Endodermal cell (in vitro differentiated cells): Measurements from ENCODE around the gene ANKS3. TPM values are rescaled to one million over a fixed set of nuclear protein-coding genes. Genes with fewer than 3 reads are reported as not detected.

Experiments used
- DNase-seq: peaks from one replicate; pipeline ENCODE4 v3.0.0-alpha.2; 2017
- H3K27ac ChIP-seq: 2 replicates; pipeline ENCODE4 v1.5.1; 2013; ENCODE audit warnings: mild to moderate bottlenecking, low read depth, low read length, moderate library complexity
- H3K27me3 ChIP-seq: 2 replicates; pipeline ENCODE4 v1.6.1; 2013; ENCODE audit warnings: mild to moderate bottlenecking, low read length, moderate library complexity; ENCODE audit not compliant: insufficient read depth, control insufficient read depth, poor library complexity, severe bottlenecking
- H3K36me3 ChIP-seq: 2 replicates; pipeline ENCODE4 v1.7.0; 2013; ENCODE audit warnings: mild to moderate bottlenecking, low read length, moderate library complexity; ENCODE audit not compliant: control insufficient read depth, insufficient read depth
- H3K4me1 ChIP-seq: one replicate; pipeline ENCODE4 v1.7.0; 2013; ENCODE audit warnings: low read length; ENCODE audit not compliant: control insufficient read depth, insufficient read depth
- H3K4me3 ChIP-seq: 2 replicates; pipeline ENCODE4 v1.5.1; 2013; ENCODE audit warnings: mild to moderate bottlenecking, low read length, moderate library complexity
- H3K9ac ChIP-seq: 2 replicates; pipeline ENCODE4 v1.6.1; 2013; ENCODE audit warnings: mild to moderate bottlenecking, low read length, moderate library complexity; ENCODE audit not compliant: poor library complexity, severe bottlenecking; ENCODE audit errors: extremely low read depth
- H3K9me3 ChIP-seq: 2 replicates; pipeline ENCODE4 v1.6.1; 2013; ENCODE audit warnings: mild to moderate bottlenecking, low read length, moderate library complexity; ENCODE audit not compliant: control insufficient read depth
- H3K27ac Mint-ChIP-seq: 2 replicates; pipeline ENCODE4 v1.8.0; 2020; ENCODE audit warnings: mixed read lengths
- H3K27me3 Mint-ChIP-seq: 2 replicates; pipeline ENCODE4 v1.8.0; 2021; ENCODE audit warnings: mild to moderate bottlenecking, mixed read lengths; ENCODE audit not compliant: insufficient read depth
- H3K36me3 Mint-ChIP-seq: 2 replicates; pipeline ENCODE4 v1.8.0; 2020; ENCODE audit warnings: low read depth, mixed read lengths
- H3K4me1 Mint-ChIP-seq: 2 replicates; pipeline ENCODE4 v1.8.0; 2020; ENCODE audit warnings: mixed read lengths
- H3K4me3 Mint-ChIP-seq: 2 replicates; pipeline ENCODE4 v1.8.0; 2020; ENCODE audit warnings: mild to moderate bottlenecking, moderate library complexity, mixed read lengths
- H3K9me3 Mint-ChIP-seq: 2 replicates; pipeline ENCODE4 v1.8.0; 2020; ENCODE audit warnings: mild to moderate bottlenecking, mixed read lengths
- CTCF ChIP-seq: fragments of 200-600 bp; sonication (generic); conservative IDR thresholded peaks from 2 replicates; pipeline ENCODE4 v1.5.0; 2021; ENCODE audit warnings: antibody characterized with exemption, mild to moderate bottlenecking
- WGBS, 2 experiments: methylation state at CpG; one replicate each; pipeline versions ENCODE4 v1.1.5 to v1.1.7; 2013; ENCODE audit warnings: missing lambda C conversion rate in 2 of 2, mixed read lengths in 1 of 2; ENCODE audit not compliant: insufficient coverage in 1 of 2, insufficient read length in 1 of 2; 5-methylcytosine and 5-hydroxymethylcytosine counted together
- total RNA-seq, 2 donors: library from RNA; stranded (reverse); fragmentation: NEBNext Ultra II Directional in 1 of 2; extraction: Animal tissue kit (Norgen Biotek cat#: 25700) in 1 of 2; gene quantifications; 2 replicates in 1 of 2; 3 replicates in 1 of 2; pipeline ENCODE4 v1.2.1, GENCODE V29; 2021

ANKS3 gene
- total RNA-seq, 2 donors from 2014 or later: 32.4 to 41.0 TPM

GRCh38 chr16:4767872-4768548, 33.9 kb upstream of the ANKS3 start:
- Histone ChIP-seq H3K9me3 (no peaks in the 10 kb centered on the region), H3K9ac (no peak overlapping the region), H3K4me3 (peak overlapping the region; percentile 78), H3K27me3 (no peaks in the 10 kb centered on the region), H3K4me1 (no peaks in the 10 kb centered on the region), H3K36me3 (peaks cover 17% of the 10 kb centered on the region), H3K27ac (no peak overlapping the region)
- H3K4me1 Mint-ChIP-seq: peaks cover 18% of the 10 kb centered on the region
- DNase-seq: no peak
- WGBS, 2 experiments: 86 to 90% methylated on average over 13 to 17 of the region's 17 CpGs
- no peaks in the 10 kb centered on the region for H3K9me3 Mint-ChIP-seq
- peak overlapping the region; percentile 76 for H3K4me3 Mint-ChIP-seq
- peaks cover 18% of the 10 kb centered on the region for H3K36me3 Mint-ChIP-seq
- peak overlapping the region; percentile 95 for H3K27ac Mint-ChIP-seq
- TF ChIP-seq CTCF: no peak
- no peaks in the 10 kb centered on the region for H3K27me3 Mint-ChIP-seq

GRCh38 chr16:4766875-4767628, 33.0 kb upstream of the ANKS3 start, which contains the start of gene ZNF500:
Gene ZNF500 (minus strand): TSS chr16:4767162. CDS start chr16:4765978, 1,184 bp downstream.
- Histone ChIP-seq H3K9me3 (no peaks in the 10 kb centered on the region), H3K4me3 (peak within 1 kb of the TSS; percentile 94), H3K27ac (no peak within 1 kb of the TSS), H3K36me3 (peaks cover 23% of the 10 kb centered on the region), H3K9ac (peak within 1 kb of the TSS; percentile 81), H3K4me1 (no peaks in the 10 kb centered on the region), H3K27me3 (no peaks in the 10 kb centered on the region)
- H3K4me1 Mint-ChIP-seq: peaks cover 18% of the 10 kb centered on the region
- peaks cover 27% of the 10 kb centered on the region for H3K36me3 Mint-ChIP-seq
- TF ChIP-seq CTCF: no peak
- H3K9me3 Mint-ChIP-seq: no peaks in the 10 kb centered on the region
- 10 to 18% methylated on average over 36 to 72 of the region's 72 CpGs for WGBS, 2 experiments
- peak; percentile 100 for DNase-seq
- peak within 1 kb of the TSS; percentile 95 for H3K27ac Mint-ChIP-seq
- H3K27me3 Mint-ChIP-seq: no peaks in the 10 kb centered on the region
- peak within 1 kb of the TSS; percentile 76 for H3K4me3 Mint-ChIP-seq

GRCh38 chr16:4765511-4766474, 31.7 kb upstream of the ANKS3 start:
- H3K27ac ChIP-seq: no peak overlapping the region
- Mint-ChIP-seq H3K36me3 (peaks cover 32% of the 10 kb centered on the region), H3K4me1 (peaks cover 18% of the 10 kb centered on the region), H3K27ac (peak overlapping the region; percentile 72), H3K27me3 (no peaks in the 10 kb centered on the region), H3K4me3 (peak overlapping the region; percentile 76), H3K9me3 (no peaks in the 10 kb centered on the region)
- no peak for DNase-seq
- H3K9me3 ChIP-seq: no peaks in the 10 kb centered on the region
- H3K9ac ChIP-seq: peak overlapping the region; percentile 81
- peaks cover 30% of the 10 kb centered on the region for H3K36me3 ChIP-seq
- peak overlapping the region; percentile 94 for H3K4me3 ChIP-seq
- no peak for TF ChIP-seq CTCF
- no peaks in the 10 kb centered on the region for H3K27me3 ChIP-seq
- no peaks in the 10 kb centered on the region for H3K4me1 ChIP-seq
- 78 to 83% methylated on average over 18 to 26 of the region's 26 CpGs for WGBS, 2 experiments
